ENCODE measurements around the gene ELAVL4. TPM values are rescaled to one million over a fixed set of nuclear protein-coding genes. Genes with fewer than 3 reads are reported as not detected.

Gene ELAVL4
- total and polyA plus RNA-seq, 9 of the 15 experiments (the other 6 are each of a cell fraction or from before 2014, with no cell fraction given) = not detected

GRCh38 chr1:50196081-50196480 lies 87.4 kb downstream of the ELAVL4 start:
- ChIA-PET POLR2A (no interaction called here), CTCF (ENCODE audit: low intra/inter-chr PET ratio) (no interaction called here)
- Histone ChIP-seq H3K27ac (ENCODE audit: extremely low read depth, low read depth, low read length) (no peak overlapping the region), H3K4me1 (replicated peaks in 1 of 2; ENCODE audit: control insufficient read depth in 2 of 2, insufficient read depth in 2 of 2, low read length in 2 of 2) (no peaks in the 10 kb centered on the region), H3K9me3 (replicated peaks; ENCODE audit: control insufficient read depth, insufficient read depth, low read depth, low read length) (no peaks in the 10 kb centered on the region), H3K4me2 (ENCODE audit: insufficient read depth, low read length) (no peak overlapping the region), H3K36me3 (ENCODE audit: control insufficient read depth, insufficient read depth, low read length) (no peaks in the 10 kb centered on the region), H3K27me3 (ENCODE audit: control insufficient read depth in 2 of 2, insufficient read depth in 2 of 2, low read length in 2 of 2) (no peaks in the 10 kb centered on the region), H4K20me1 (replicated peaks; ENCODE audit: control insufficient read depth, insufficient read depth, low read length) (no peaks in the 10 kb centered on the region), H3K9me1 (ENCODE audit: control insufficient read depth, insufficient read depth, low read length) (no peaks in the 10 kb centered on the region), H3K4me3 (no peak overlapping the region), H3K79me2 (ENCODE audit: control insufficient read depth, insufficient read depth, low read length) (no peaks in the 10 kb centered on the region), H2AFZ (ENCODE audit: low read depth, low read length) (no peak overlapping the region), H3K9ac (ENCODE audit: insufficient read depth in 1 of 2, low read depth in 2 of 2, low read length in 2 of 2) (no peak overlapping the region)
- no TSS peak for BruUV-seq (replicated peaks)
- no peak for DNase-seq (ENCODE audit: extremely low read depth in 1 of 4, low spot score in 3 of 4)
- WGBS (ENCODE audit: insufficient coverage, low coverage, missing lambda C conversion rate) = 0% methylated on average over 1 of the region's 1 CpG
- intact Hi-C loops (cut with micrococcal nuclease) (no loop called here), in situ Hi-C loops (cut with MboI) (no loop called here)
- ATAC-seq = no peak
- no peak for FAIRE-seq
- TF ChIP-seq NR0B1 (IDR thresholded peaks at IDR 0.05; ENCODE audit: partially characterized antibody) (no peak), GTF2E2 (tag; IDR thresholded peaks at IDR 0.05) (no peak), ZNF79 (CRISPR knock-in tag; IDR thresholded peaks at IDR 0.05; ENCODE audit: low read depth) (no peak)

- no peaks in the 10 kb centered on the region for H3K9me3 ChIP-seq (replicated peaks; ENCODE audit: control insufficient read depth, insufficient read depth, low read depth, low read length)
- in situ Hi-C loops (cut with MboI) = no loop called here
- no peak overlapping the region for H2AFZ ChIP-seq (ENCODE audit: low read depth, low read length)
- FAIRE-seq (no peak), DNase-seq (ENCODE audit: extremely low read depth in 1 of 4, low spot score in 3 of 4) (no peak), ATAC-seq (no peak)
- ChIA-PET POLR2A (no interaction called here), CTCF (ENCODE audit: low intra/inter-chr PET ratio) (no interaction called here)
- H3K9me1 ChIP-seq (ENCODE audit: control insufficient read depth, insufficient read depth, low read length) = no peaks in the 10 kb centered on the region
- no peaks in the 10 kb centered on the region for H4K20me1 ChIP-seq (replicated peaks; ENCODE audit: control insufficient read depth, insufficient read depth, low read length)
- no peaks in the 10 kb centered on the region for H3K4me1 ChIP-seq (replicated peaks in 1 of 2; ENCODE audit: control insufficient read depth in 2 of 2, insufficient read depth in 2 of 2, low read length in 2 of 2)
- BruUV-seq (replicated peaks) = no TSS peak
- H3K79me2 ChIP-seq (ENCODE audit: control insufficient read depth, insufficient read depth, low read length) = no peaks in the 10 kb centered on the region
- H3K9ac ChIP-seq (ENCODE audit: insufficient read depth in 1 of 2, low read depth in 2 of 2, low read length in 2 of 2) = no peak overlapping the region
- H3K27ac ChIP-seq (ENCODE audit: extremely low read depth, low read depth, low read length) = no peak overlapping the region
- intact Hi-C loops (cut with micrococcal nuclease) = no loop called here
- no peaks in the 10 kb centered on the region for H3K36me3 ChIP-seq (ENCODE audit: control insufficient read depth, insufficient read depth, low read length)
- no peaks in the 10 kb centered on the region for H3K27me3 ChIP-seq (ENCODE audit: control insufficient read depth in 2 of 2, insufficient read depth in 2 of 2, low read length in 2 of 2)
- H3K4me2 ChIP-seq (ENCODE audit: insufficient read depth, low read length) = no peak overlapping the region
- H3K4me3 ChIP-seq = no peak overlapping the region
- 0% methylated on average over 3 of the region's 3 CpGs for WGBS (ENCODE audit: insufficient coverage, low coverage, missing lambda C conversion rate)
- TF ChIP-seq CC2D1A (IDR thresholded peaks at IDR 0.05) (no peak), ZNF668 (CRISPR knock-in tag; IDR thresholded peaks at IDR 0.05) (no peak), TEAD1 (CRISPR knock-in tag; IDR thresholded peaks at IDR 0.05) (no peak)
These were observed 88.5 kb downstream of the ELAVL4 start for GRCh38 chr1:50197216-50197615.
